ENCODE data around the gene C10orf143.
A peak's percentile ranks its signal among the peaks of the same experiment; 100 is the strongest.

The C10orf143 gene

GRCh38 chr10:130141038-130141437 is 30.4 kb upstream of the C10orf143 start:
- Histone ChIP-seq H3K9me3 (no peaks in the 10 kb centered on the region), H3K4me1 (peaks cover 0 to 65% (median 28%) of the 10 kb centered on the region in 4 donors), H3K4me3 (no peak overlapping the region), H3K27ac (no peak overlapping the region), H3K36me3 (peaks cover 8 to 9% (median 8%) of the 10 kb centered on the region in 3 donors), H3K27me3 (no peaks in the 10 kb centered on the region)
- no peak for DNase-seq
- no peak for TF ChIP-seq CTCF (IDR thresholded peaks at IDR 0.05)
- intact Hi-C loops (cut with DNase I; ENCODE audit: low total_unique reads) = no loop called here

- peaks cover 1 to 3% (median 2%) of the 10 kb centered on the region in 3 donors for H3K36me3 ChIP-seq
- H3K27ac ChIP-seq = no peak overlapping the region
- peaks cover 0 to 71% (median 33%) of the 10 kb centered on the region in 4 donors for H3K4me1 ChIP-seq
- no peak overlapping the region for H3K4me3 ChIP-seq
- H3K9me3 ChIP-seq = no peaks in the 10 kb centered on the region
- intact Hi-C loops (cut with DNase I; ENCODE audit: low total_unique reads) = no loop called here
- TF ChIP-seq CTCF (IDR thresholded peaks at IDR 0.05) = no peak
- no peak for DNase-seq
- no peaks in the 10 kb centered on the region for H3K27me3 ChIP-seq
Observed at GRCh38 chr10:130140425-130140824, 29.8 kb upstream of the C10orf143 start.

- no peak overlapping the region for H3K4me3 ChIP-seq
- H3K36me3 ChIP-seq = no peaks in the 10 kb centered on the region
- peaks cover 0 to 64% (median 32%) of the 10 kb centered on the region in 4 donors for H3K4me1 ChIP-seq
- intact Hi-C loops (cut with DNase I; ENCODE audit: low total_unique reads) = loop anchor here (10.0 kb wide), 1 partner anchor 164 kb away; no protein-coding TSS in a partner anchor
- no peak for TF ChIP-seq CTCF (IDR thresholded peaks at IDR 0.05)
- no peak for DNase-seq
- H3K27me3 ChIP-seq = no peaks in the 10 kb centered on the region
- no peak overlapping the region for H3K27ac ChIP-seq
- no peaks in the 10 kb centered on the region for H3K9me3 ChIP-seq
Observed at GRCh38 chr10:130138479-130138866, 27.8 kb upstream of the C10orf143 start.

- no peak for TF ChIP-seq CTCF (IDR thresholded peaks at IDR 0.05)
- Histone ChIP-seq H3K4me1 (peaks cover 0 to 58% (median 31%) of the 10 kb centered on the region in 4 donors), H3K27ac (no peak overlapping the region), H3K9me3 (no peaks in the 10 kb centered on the region), H3K27me3 (no peaks in the 10 kb centered on the region), H3K36me3 (no peaks in the 10 kb centered on the region), H3K4me3 (peak overlapping the region; percentile 88 to 92)
- no peak for DNase-seq
- intact Hi-C loops (cut with DNase I; ENCODE audit: low total_unique reads) = loop anchor here (2.0 to 10.0 kb wide), 2 partner anchors 27 to 163 kb away; partner anchors contain the start of gene C10orf143
Observed at GRCh38 chr10:130137659-130138478, 27.2 kb upstream of the C10orf143 start.

- Histone ChIP-seq H3K9me3 (no peaks in the 10 kb centered on the region), H3K36me3 (no peaks in the 10 kb centered on the region), H3K27me3 (no peaks in the 10 kb centered on the region), H3K4me3 (peak overlapping the region; percentile 88 to 92), H3K4me1 (peaks cover 0 to 52% (median 30%) of the 10 kb centered on the region in 4 donors), H3K27ac (peak overlapping the region; percentile 76 to 84)
- no peak for DNase-seq
- intact Hi-C loops (cut with DNase I; ENCODE audit: low total_unique reads) = loop anchor here (2.0 to 10.0 kb wide), 2 partner anchors 26 to 162 kb away; partner anchors contain the start of gene C10orf143
- no peak for TF ChIP-seq CTCF (IDR thresholded peaks at IDR 0.05)
Observed at GRCh38 chr10:130137090-130137448, 26.4 kb upstream of the C10orf143 start.

Measured in tibial artery (tissue), 4 donors.